T-cell (primary cell): ENCODE measurements around the gene GNG7. TPM values are rescaled to one million over a fixed set of nuclear protein-coding genes. Genes with fewer than 3 reads are reported as not detected.

ENCODE experiments used
- ATAC-seq, 4 experiments: fragments of 200-7000 bp in 3 of 4; fragments of 150-1000 bp in 1 of 4; cut with Tn5 transposase; replicated peaks in 1 of 4; 1 replicate in 3 of 4; 2 replicates in 1 of 4; pipeline ENCODE4 v1.10.0; 2021; ENCODE audit warnings: moderate library complexity in 3 of 4, mild to moderate bottlenecking in 2 of 4, moderate number of reproducible peaks in 1 of 4
- CTCF ChIA-PET, 2 donors: fragments of 300-600 bp; sonication (Branson Sonifier 250); formaldehyde crosslinking; loops; one replicate each; lab custom pipeline; 2022; ENCODE audit warnings: antibody characterized with exemption in 2 of 2; lab: Charles Lee
- POLR2A ChIA-PET, 2 donors: fragments of 300-600 bp; sonication (Branson Sonifier 250); formaldehyde crosslinking; loops; one replicate each; lab custom pipeline; 2022; ENCODE audit warnings: antibody characterized with exemption in 2 of 2; lab: Charles Lee
- DNase-seq, 35 experiments: peaks; one replicate each; pipeline versions ENCODE4 v3.0.0 to v3.0.0-alpha.2; 2013 to 2023
- H3K27ac ChIP-seq: one replicate; pipeline ENCODE4 v1.5.1; 2013; ENCODE audit warnings: low read length
- H3K27me3 ChIP-seq, 2 experiments: replicated peaks in 1 of 2; 1 replicate in 1 of 2; 2 replicates in 1 of 2; pipeline versions ENCODE4 v1.6.1 to v1.7.0; 2013; ENCODE audit warnings: low read length in 1 of 2, mixed read lengths in 1 of 2; ENCODE audit not compliant: control insufficient read depth in 2 of 2, insufficient read depth in 2 of 2; ENCODE audit errors: extremely low read depth in 1 of 2
- H3K36me3 ChIP-seq, 2 donors: 1 replicate in 1 of 2; 2 replicates in 1 of 2; pipeline versions ENCODE4 v1.6.1 to v1.7.0; 2013; ENCODE audit warnings: low read length in 1 of 2; ENCODE audit not compliant: control insufficient read depth in 2 of 2, insufficient read depth in 1 of 2; ENCODE audit errors: extremely low read depth in 1 of 2
- H3K4me1 ChIP-seq, 2 experiments: 1 replicate in 1 of 2; 2 replicates in 1 of 2; pipeline versions ENCODE4 v1.6.1 to v1.7.0; 2013; ENCODE audit warnings: low read length in 2 of 2, mixed read lengths in 1 of 2; ENCODE audit not compliant: insufficient read depth in 2 of 2, control insufficient read depth in 1 of 2; ENCODE audit errors: extremely low read depth in 1 of 2
- H3K4me3 ChIP-seq, 2 donors: 1 replicate in 1 of 2; 2 replicates in 1 of 2; pipeline versions ENCODE4 v1.5.1 to v1.7.0; 2013; ENCODE audit warnings: mild to moderate bottlenecking in 2 of 2, low read length in 1 of 2, moderate library complexity in 1 of 2; ENCODE audit not compliant: control insufficient read depth in 1 of 2; ENCODE audit errors: extremely low read depth in 1 of 2
- H3K9me3 ChIP-seq: 2 replicates; pipeline ENCODE4 v1.7.0; 2013
- H3K27ac Mint-ChIP-seq, 2 donors: one replicate each; pipeline ENCODE4 v1.8.0; 2020 to 2021; ENCODE audit warnings: mild to moderate bottlenecking in 2 of 2, mixed read lengths in 2 of 2
- H3K27me3 Mint-ChIP-seq, 2 donors: one replicate each; pipeline ENCODE4 v1.8.0; 2021 to 2022; ENCODE audit warnings: mixed read lengths in 2 of 2
- H3K36me3 Mint-ChIP-seq: one replicate; pipeline ENCODE4 v1.8.0; 2021; ENCODE audit warnings: mixed read lengths
- H3K4me1 Mint-ChIP-seq, 3 donors: one replicate each; pipeline ENCODE4 v1.8.0; 2020 to 2022; ENCODE audit warnings: mixed read lengths in 3 of 3, mild to moderate bottlenecking in 1 of 3
- H3K4me3 Mint-ChIP-seq, 3 donors: one replicate each; pipeline ENCODE4 v1.8.0; 2020 to 2022; ENCODE audit warnings: mild to moderate bottlenecking in 3 of 3, mixed read lengths in 3 of 3, moderate library complexity in 3 of 3
- H3K9me3 Mint-ChIP-seq, 3 donors: one replicate each; pipeline ENCODE4 v1.8.0; 2020 to 2022; ENCODE audit warnings: mixed read lengths in 3 of 3
- WGBS: methylation state at CpG from one replicate; pipeline ENCODE4 v1.1.5; 2013; ENCODE audit warnings: missing lambda C conversion rate; ENCODE audit not compliant: insufficient coverage; 5-methylcytosine and 5-hydroxymethylcytosine counted together
- total RNA-seq, 35 experiments: library from RNA in 6 of 35; stranded (reverse) in 6 of 35; fragments of 120-200 nt in 1 of 35; gene quantifications; one replicate each; pipeline versions ENCODE4 v1.2.1 to v1.2.4 and lab custom pipeline; 2013 to 2026

GNG7 gene
- total RNA-seq, 5 donors from 2014 or later (not counting 1 experiment from before 2014, with no cell fraction given): 4.5 to 7.2 (median 5.7) TPM

GRCh38 chr19:2488405-2488941 is 214.0 kb downstream of the GNG7 start:
- CTCF ChIA-PET: no interaction called here
- Histone ChIP-seq H3K4me1 (peaks cover 10 to 24% of the 10 kb centered on the region in 2 experiments), H3K9me3 (no peaks in the 10 kb centered on the region), H3K4me3 (peak overlapping the region in 1 of 2 donors; percentile 60), H3K36me3 (no peaks in the 10 kb centered on the region), H3K27me3 (peaks cover 5 to 56% of the 10 kb centered on the region in 2 experiments), H3K27ac (no peak overlapping the region)
- Mint-ChIP-seq H3K36me3 (no peaks in the 10 kb centered on the region), H3K4me3 (peak overlapping the region; percentile 24 to 45 (median 36)), H3K4me1 (peaks cover 17 to 28% (median 24%) of the 10 kb centered on the region in 3 donors), H3K27ac (no peak overlapping the region), H3K9me3 (peaks cover 4 to 5% (median 5%) of the 10 kb centered on the region in 3 donors), H3K27me3 (peaks cover 17 to 37% of the 10 kb centered on the region in 2 donors)
- 14% methylated on average over 27 of the region's 32 CpGs for WGBS
- POLR2A ChIA-PET: no interaction called here
- DNase-seq (no peak), ATAC-seq (peak in 3 of 4 experiments; percentile 19 to 41 (median 36))

GRCh38 chr19:2487842-2488241 is 214.7 kb downstream of the GNG7 start:
- POLR2A ChIA-PET: no interaction called here
- H3K9me3 ChIP-seq: no peaks in the 10 kb centered on the region
- no peaks in the 10 kb centered on the region for H3K36me3 ChIP-seq
- Mint-ChIP-seq H3K4me3 (peak overlapping the region in 1 of 3 donors; percentile 36), H3K9me3 (peaks cover 4 to 10% (median 5%) of the 10 kb centered on the region in 3 donors), H3K4me1 (peaks cover 17 to 28% (median 18%) of the 10 kb centered on the region in 3 donors), H3K27ac (no peak overlapping the region), H3K27me3 (peaks cover 17 to 34% of the 10 kb centered on the region in 2 donors), H3K36me3 (no peaks in the 10 kb centered on the region)
- CTCF ChIA-PET: no interaction called here
- H3K27me3 ChIP-seq: peaks cover 5 to 51% of the 10 kb centered on the region in 2 experiments
- DNase-seq: no peak
- peaks cover 10 to 24% of the 10 kb centered on the region in 2 experiments for H3K4me1 ChIP-seq
- no peak for ATAC-seq
- H3K4me3 ChIP-seq: no peak overlapping the region
- WGBS: 46% methylated on average over 5 of the region's 15 CpGs
- H3K27ac ChIP-seq: no peak overlapping the region

GRCh38 chr19:2487090-2487489 is 215.4 kb downstream of the GNG7 start:
- CTCF ChIA-PET: no interaction called here
- ATAC-seq (no peak), DNase-seq (no peak)
- Mint-ChIP-seq H3K9me3 (peaks cover 4 to 10% (median 5%) of the 10 kb centered on the region in 3 donors), H3K4me3 (no peak overlapping the region), H3K4me1 (peaks cover 14 to 24% (median 14%) of the 10 kb centered on the region in 3 donors), H3K27me3 (peaks cover 11 to 26% of the 10 kb centered on the region in 2 donors), H3K36me3 (no peaks in the 10 kb centered on the region), H3K27ac (no peak overlapping the region)
- Histone ChIP-seq H3K27me3 (peaks cover 5 to 44% of the 10 kb centered on the region in 2 experiments), H3K9me3 (no peaks in the 10 kb centered on the region), H3K4me1 (peaks cover 10 to 24% of the 10 kb centered on the region in 2 experiments), H3K36me3 (no peaks in the 10 kb centered on the region), H3K4me3 (no peak overlapping the region), H3K27ac (no peak overlapping the region)
- WGBS: 97% methylated on average over 9 of the region's 12 CpGs
- POLR2A ChIA-PET: no interaction called here

- peaks cover 5 to 29% of the 10 kb centered on the region in 2 experiments for H3K27me3 ChIP-seq
- H3K4me3 Mint-ChIP-seq: no peak overlapping the region
- peak overlapping the region in 1 of 2 donors; percentile 6 for H3K27ac Mint-ChIP-seq
- peaks cover 6 to 12% of the 10 kb centered on the region in 2 donors for H3K27me3 Mint-ChIP-seq
- H3K36me3 Mint-ChIP-seq: no peaks in the 10 kb centered on the region
- 28% methylated on average over 5 of the region's 8 CpGs for WGBS
- H3K4me3 ChIP-seq: no peak overlapping the region
- ChIA-PET CTCF (no interaction called here), POLR2A (no interaction called here)
- H3K9me3 ChIP-seq: no peaks in the 10 kb centered on the region
- no peak for DNase-seq
- peaks cover 4 to 10% (median 5%) of the 10 kb centered on the region in 3 donors for H3K9me3 Mint-ChIP-seq
- peaks cover 7 to 16% (median 12%) of the 10 kb centered on the region in 3 donors for H3K4me1 Mint-ChIP-seq
- H3K4me1 ChIP-seq: peaks cover 10 to 14% of the 10 kb centered on the region in 2 experiments
- ATAC-seq: no peak
- no peaks in the 10 kb centered on the region for H3K36me3 ChIP-seq
- H3K27ac ChIP-seq: no peak overlapping the region
Measured at GRCh38 chr19:2485428-2485827, 217.1 kb downstream of the GNG7 start.

GRCh38 chr19:2484178-2484937 is 218.1 kb downstream of the GNG7 start:
- peaks cover 6 to 17% of the 10 kb centered on the region in 2 experiments for H3K4me1 ChIP-seq
- ChIA-PET CTCF (no interaction called here), POLR2A (interaction anchor here in 1 of 2 donors (0.6 kb wide), 1 partner anchor 110 kb away, joined by 5 read pairs; no protein-coding TSS in a partner anchor)
- no peak overlapping the region for H3K4me3 Mint-ChIP-seq
- no peaks in the 10 kb centered on the region for H3K9me3 ChIP-seq
- no peaks in the 10 kb centered on the region for H3K36me3 ChIP-seq
- H3K9me3 Mint-ChIP-seq: peaks cover 4 to 10% (median 5%) of the 10 kb centered on the region in 3 donors
- H3K27ac Mint-ChIP-seq: peak overlapping the region in 1 of 2 donors; percentile 42
- no peaks in the 10 kb centered on the region for H3K36me3 Mint-ChIP-seq
- peaks cover under 1 to 4% of the 10 kb centered on the region in 2 donors for H3K27me3 Mint-ChIP-seq
- H3K4me3 ChIP-seq: no peak overlapping the region
- ATAC-seq (no peak), DNase-seq (no peak)
- peaks cover under 1 to 16% (median 9%) of the 10 kb centered on the region in 3 donors for H3K4me1 Mint-ChIP-seq
- 94% methylated on average over 6 of the region's 13 CpGs for WGBS
- no peak overlapping the region for H3K27ac ChIP-seq
- peaks cover 2 to 20% of the 10 kb centered on the region in 2 experiments for H3K27me3 ChIP-seq

- no peaks in the 10 kb centered on the region for H3K36me3 Mint-ChIP-seq
- Histone ChIP-seq H3K9me3 (no peaks in the 10 kb centered on the region), H3K4me3 (no peak overlapping the region), H3K27me3 (peaks cover 2 to 16% of the 10 kb centered on the region in 2 experiments), H3K36me3 (no peaks in the 10 kb centered on the region), H3K4me1 (peaks cover 3 to 20% of the 10 kb centered on the region in 2 experiments), H3K27ac (no peak overlapping the region)
- peaks cover under 1 to 14% (median 7%) of the 10 kb centered on the region in 3 donors for H3K4me1 Mint-ChIP-seq
- H3K27ac Mint-ChIP-seq: peak overlapping the region in 1 of 2 donors; percentile 42
- peaks cover 0 to 4% of the 10 kb centered on the region in 2 donors for H3K27me3 Mint-ChIP-seq
- H3K4me3 Mint-ChIP-seq: no peak overlapping the region
- WGBS: 89% methylated on average over 3 of the region's 4 CpGs
- POLR2A ChIA-PET: interaction anchor here in 1 of 2 donors (0.6 kb wide), 1 partner anchor 111 kb away, joined by 5 read pairs; no protein-coding TSS in a partner anchor
- CTCF ChIA-PET: no interaction called here
- DNase-seq: no peak
- ATAC-seq: no peak
- H3K9me3 Mint-ChIP-seq: peaks cover 4 to 10% (median 5%) of the 10 kb centered on the region in 3 donors
Measured at GRCh38 chr19:2483484-2484151, 218.9 kb downstream of the GNG7 start.
